Measurements from ENCODE around the gene LAMC2.

DNA sequence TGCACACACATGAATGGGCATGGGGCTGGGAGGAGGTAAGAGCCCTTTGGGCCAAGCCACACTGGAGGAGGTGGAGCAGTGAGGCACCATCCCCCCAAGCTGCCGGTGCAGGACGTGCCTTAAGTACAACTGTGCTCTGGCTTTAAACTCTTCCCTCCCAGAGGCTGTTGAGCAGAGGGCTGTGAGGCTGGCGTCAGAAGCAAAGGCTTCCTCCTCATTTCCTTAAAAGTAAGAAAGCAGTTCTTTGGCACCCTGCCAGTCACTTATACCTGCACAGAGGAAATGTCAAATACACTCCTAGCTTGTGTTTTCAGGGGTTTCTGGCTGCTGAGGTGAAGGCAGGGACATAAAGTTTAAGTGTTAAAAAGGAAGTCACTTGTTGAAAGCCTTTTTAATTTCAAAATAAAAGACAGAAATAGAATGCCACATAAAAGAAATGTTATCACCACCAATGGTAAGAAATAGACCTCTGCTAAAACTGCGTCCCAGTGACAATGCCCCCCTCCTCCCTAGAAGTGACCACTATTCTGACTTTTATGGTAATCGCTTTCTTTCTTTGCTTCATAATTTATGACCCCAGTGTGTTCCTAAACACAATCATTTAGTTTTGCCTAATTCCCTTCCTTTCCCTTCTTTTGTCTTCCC, 33.0 kb downstream of the LAMC2 start:
- TF ChIP-seq, protein P1, sequence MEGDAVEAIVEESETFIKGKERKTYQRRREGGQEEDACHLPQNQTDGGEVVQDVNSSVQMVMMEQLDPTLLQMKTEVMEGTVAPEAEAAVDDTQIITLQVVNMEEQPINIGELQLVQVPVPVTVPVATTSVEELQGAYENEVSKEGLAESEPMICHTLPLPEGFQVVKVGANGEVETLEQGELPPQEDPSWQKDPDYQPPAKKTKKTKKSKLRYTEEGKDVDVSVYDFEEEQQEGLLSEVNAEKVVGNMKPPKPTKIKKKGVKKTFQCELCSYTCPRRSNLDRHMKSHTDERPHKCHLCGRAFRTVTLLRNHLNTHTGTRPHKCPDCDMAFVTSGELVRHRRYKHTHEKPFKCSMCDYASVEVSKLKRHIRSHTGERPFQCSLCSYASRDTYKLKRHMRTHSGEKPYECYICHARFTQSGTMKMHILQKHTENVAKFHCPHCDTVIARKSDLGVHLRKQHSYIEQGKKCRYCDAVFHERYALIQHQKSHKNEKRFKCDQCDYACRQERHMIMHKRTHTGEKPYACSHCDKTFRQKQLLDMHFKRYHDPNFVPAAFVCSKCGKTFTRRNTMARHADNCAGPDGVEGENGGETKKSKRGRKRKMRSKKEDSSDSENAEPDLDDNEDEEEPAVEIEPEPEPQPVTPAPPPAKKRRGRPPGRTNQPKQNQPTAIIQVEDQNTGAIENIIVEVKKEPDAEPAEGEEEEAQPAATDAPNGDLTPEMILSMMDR (conservative IDR thresholded peaks at IDR 0.05; ENCODE audit: low read length) = no peak
- no peak for TF ChIP-seq EZH2phosphoT487 (IDR thresholded peaks at IDR 0.05; ENCODE audit: borderline replicate concordance, low read depth, low read length)
